Esophagus muscularis mucosa (tissue), 3 donors: ENCODE results near the gene MYBPC2.

Experiments
- POLR2A ChIP-seq: fragments of 450-650 bp; IDR thresholded peaks from one replicate; pipeline ENCODE4 v1.6.1; 2017; ENCODE audit warnings: antibody characterized with exemption, moderate library complexity, mild to moderate bottlenecking, low read depth
- TF ChIP-seq, protein P1 (sequence below), 3 experiments: fragments of 200-600 bp in 2 of 3; fragments of 450-650 bp in 1 of 3; sonication (generic) in 2 of 3; IDR thresholded peaks; one replicate each; pipeline ENCODE4 v1.5.1; 2017 to 2019; ENCODE audit warnings: antibody characterized with exemption in 3 of 3, mild to moderate bottlenecking in 2 of 3, moderate library complexity in 1 of 3

DNA sequence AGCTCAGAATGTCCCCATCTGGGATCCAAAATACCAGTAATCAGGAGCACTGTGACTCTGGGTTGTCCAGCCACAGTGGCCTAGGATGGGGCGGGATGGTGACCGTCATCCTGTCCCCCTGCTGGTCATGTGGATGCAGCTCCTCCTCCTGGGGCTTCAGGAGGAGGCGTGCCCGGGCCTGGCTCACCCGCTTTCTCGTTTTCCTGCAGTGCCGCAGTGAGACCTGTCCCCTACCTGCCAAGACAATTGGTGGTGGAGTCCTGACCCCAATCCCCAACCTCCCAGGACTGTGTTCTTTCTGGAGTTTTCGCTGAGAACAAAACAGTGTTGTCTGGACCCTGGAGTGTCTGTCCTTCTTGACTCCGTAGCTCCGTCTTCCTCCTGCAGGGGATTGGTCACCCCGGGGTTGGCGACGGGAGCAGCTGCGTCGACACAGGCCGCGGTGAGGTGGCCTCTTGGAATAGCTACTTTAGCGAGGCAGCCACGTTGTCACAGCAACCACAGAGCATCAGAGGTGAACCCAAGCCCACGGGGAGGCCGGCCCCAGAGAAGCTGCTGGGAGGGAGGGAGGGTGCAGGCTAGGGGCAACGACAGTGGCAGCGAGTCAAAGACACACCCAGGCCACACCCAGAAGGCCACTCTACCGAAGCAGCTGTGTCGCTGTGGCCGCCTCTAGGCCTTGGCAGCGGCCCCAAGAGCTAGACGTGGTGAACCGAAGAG, 33.5 kb downstream of the MYBPC2 start:
- TF ChIP-seq, protein P1, sequence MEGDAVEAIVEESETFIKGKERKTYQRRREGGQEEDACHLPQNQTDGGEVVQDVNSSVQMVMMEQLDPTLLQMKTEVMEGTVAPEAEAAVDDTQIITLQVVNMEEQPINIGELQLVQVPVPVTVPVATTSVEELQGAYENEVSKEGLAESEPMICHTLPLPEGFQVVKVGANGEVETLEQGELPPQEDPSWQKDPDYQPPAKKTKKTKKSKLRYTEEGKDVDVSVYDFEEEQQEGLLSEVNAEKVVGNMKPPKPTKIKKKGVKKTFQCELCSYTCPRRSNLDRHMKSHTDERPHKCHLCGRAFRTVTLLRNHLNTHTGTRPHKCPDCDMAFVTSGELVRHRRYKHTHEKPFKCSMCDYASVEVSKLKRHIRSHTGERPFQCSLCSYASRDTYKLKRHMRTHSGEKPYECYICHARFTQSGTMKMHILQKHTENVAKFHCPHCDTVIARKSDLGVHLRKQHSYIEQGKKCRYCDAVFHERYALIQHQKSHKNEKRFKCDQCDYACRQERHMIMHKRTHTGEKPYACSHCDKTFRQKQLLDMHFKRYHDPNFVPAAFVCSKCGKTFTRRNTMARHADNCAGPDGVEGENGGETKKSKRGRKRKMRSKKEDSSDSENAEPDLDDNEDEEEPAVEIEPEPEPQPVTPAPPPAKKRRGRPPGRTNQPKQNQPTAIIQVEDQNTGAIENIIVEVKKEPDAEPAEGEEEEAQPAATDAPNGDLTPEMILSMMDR (IDR thresholded peaks at IDR 0.05), result peak in 1 of 3 experiments; percentile 10
- no peak for TF ChIP-seq POLR2A
